ENCODE measurements around the gene ZNF385B.

The ZNF385B gene

GRCh38 chr2:179855673-179856072 lies 5.7 kb downstream of the ZNF385B start:
- DNase-seq (ENCODE audit: low read depth): no peak
- TF ChIP-seq POLR2A (IDR thresholded peaks at IDR 0.05; ENCODE audit: extremely low read depth, insufficient read length): no peak
- no peak for TF ChIP-seq MYC (IDR thresholded peaks at IDR 0.05; ENCODE audit: low read depth, low read length)
- no peak for TF ChIP-seq CTCF (IDR thresholded peaks at IDR 0.05; ENCODE audit: low read depth, low read length)
- no peak for TF ChIP-seq MAX (IDR thresholded peaks at IDR 0.05; ENCODE audit: low read depth, low read length)
- H3K4me3 ChIP-seq (ENCODE audit: low read depth, low read length): no peak overlapping the region

GRCh38 chr2:179854891-179855290 lies 6.5 kb downstream of the ZNF385B start:
- TF ChIP-seq MAX (IDR thresholded peaks at IDR 0.05; ENCODE audit: low read depth, low read length) (no peak), CTCF (IDR thresholded peaks at IDR 0.05; ENCODE audit: low read depth, low read length) (no peak), MYC (IDR thresholded peaks at IDR 0.05; ENCODE audit: low read depth, low read length) (no peak), POLR2A (IDR thresholded peaks at IDR 0.05; ENCODE audit: extremely low read depth, insufficient read length) (no peak)
- no peak overlapping the region for H3K4me3 ChIP-seq (ENCODE audit: low read depth, low read length)
- DNase-seq (ENCODE audit: low read depth): no peak

- no peak for DNase-seq (ENCODE audit: low read depth)
- no peak overlapping the region for H3K4me3 ChIP-seq (ENCODE audit: low read depth, low read length)
- TF ChIP-seq POLR2A (IDR thresholded peaks at IDR 0.05; ENCODE audit: extremely low read depth, insufficient read length): no peak
- TF ChIP-seq MYC (IDR thresholded peaks at IDR 0.05; ENCODE audit: low read depth, low read length): no peak
- no peak for TF ChIP-seq MAX (IDR thresholded peaks at IDR 0.05; ENCODE audit: low read depth, low read length)
- no peak for TF ChIP-seq CTCF (IDR thresholded peaks at IDR 0.05; ENCODE audit: low read depth, low read length)
Measured at GRCh38 chr2:179853108-179853507, 8.3 kb downstream of the ZNF385B start.

- no peak overlapping the region for H3K4me3 ChIP-seq (ENCODE audit: low read depth, low read length)
- DNase-seq (ENCODE audit: low read depth): no peak
- no peak for TF ChIP-seq MAX (IDR thresholded peaks at IDR 0.05; ENCODE audit: low read depth, low read length)
- TF ChIP-seq CTCF (IDR thresholded peaks at IDR 0.05; ENCODE audit: low read depth, low read length): no peak
- no peak for TF ChIP-seq MYC (IDR thresholded peaks at IDR 0.05; ENCODE audit: low read depth, low read length)
- no peak for TF ChIP-seq POLR2A (IDR thresholded peaks at IDR 0.05; ENCODE audit: extremely low read depth, insufficient read length)
Measured at GRCh38 chr2:179850188-179850587, 11.2 kb downstream of the ZNF385B start.

GRCh38 chr2:179849719-179850118 lies 11.7 kb downstream of the ZNF385B start:
- TF ChIP-seq MAX (IDR thresholded peaks at IDR 0.05; ENCODE audit: low read depth, low read length): no peak
- no peak for TF ChIP-seq CTCF (IDR thresholded peaks at IDR 0.05; ENCODE audit: low read depth, low read length)
- TF ChIP-seq POLR2A (IDR thresholded peaks at IDR 0.05; ENCODE audit: extremely low read depth, insufficient read length): no peak
- no peak for TF ChIP-seq MYC (IDR thresholded peaks at IDR 0.05; ENCODE audit: low read depth, low read length)
- no peak for DNase-seq (ENCODE audit: low read depth)
- no peak overlapping the region for H3K4me3 ChIP-seq (ENCODE audit: low read depth, low read length)

- DNase-seq (ENCODE audit: low read depth): no peak
- TF ChIP-seq MYC (IDR thresholded peaks at IDR 0.05; ENCODE audit: low read depth, low read length) (no peak), MAX (IDR thresholded peaks at IDR 0.05; ENCODE audit: low read depth, low read length) (no peak), POLR2A (IDR thresholded peaks at IDR 0.05; ENCODE audit: extremely low read depth, insufficient read length) (no peak), CTCF (IDR thresholded peaks at IDR 0.05; ENCODE audit: low read depth, low read length) (no peak)
- H3K4me3 ChIP-seq (ENCODE audit: low read depth, low read length): no peak overlapping the region
Measured at GRCh38 chr2:179843541-179843940, 17.9 kb downstream of the ZNF385B start.

Data from NB4 (cell line).